Measurements from ENCODE around the gene CACUL1.
A peak's percentile ranks its signal among the peaks of the same experiment; 100 is the strongest.
"Not testable (repeated sequence)": the region's sequence is repeated elsewhere in the genome, so short reads cannot be mapped to it uniquely, and the experiment has no call there.

The CACUL1 gene

DNA sequence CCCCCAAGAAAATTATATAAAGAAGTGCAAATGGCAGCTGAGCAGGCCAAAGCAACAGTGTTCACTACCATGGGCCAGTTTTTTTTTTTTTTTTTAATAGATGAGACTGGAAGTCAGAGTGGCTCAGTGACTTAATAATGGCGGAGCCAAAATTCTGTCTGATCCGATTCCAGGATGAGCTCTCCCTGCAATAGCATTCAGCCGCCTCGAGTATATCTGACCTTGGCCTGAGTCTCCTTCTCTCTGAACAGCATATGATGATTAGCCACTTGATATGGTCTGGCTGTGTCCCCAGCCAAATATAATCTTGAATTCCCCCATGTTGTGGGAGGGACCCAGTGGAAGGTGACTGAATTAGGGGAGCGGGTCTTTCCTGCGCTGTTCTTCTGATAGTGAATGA, 82.6 kb downstream of the CACUL1 start:
- TF ChIP-seq, protein P1, sequence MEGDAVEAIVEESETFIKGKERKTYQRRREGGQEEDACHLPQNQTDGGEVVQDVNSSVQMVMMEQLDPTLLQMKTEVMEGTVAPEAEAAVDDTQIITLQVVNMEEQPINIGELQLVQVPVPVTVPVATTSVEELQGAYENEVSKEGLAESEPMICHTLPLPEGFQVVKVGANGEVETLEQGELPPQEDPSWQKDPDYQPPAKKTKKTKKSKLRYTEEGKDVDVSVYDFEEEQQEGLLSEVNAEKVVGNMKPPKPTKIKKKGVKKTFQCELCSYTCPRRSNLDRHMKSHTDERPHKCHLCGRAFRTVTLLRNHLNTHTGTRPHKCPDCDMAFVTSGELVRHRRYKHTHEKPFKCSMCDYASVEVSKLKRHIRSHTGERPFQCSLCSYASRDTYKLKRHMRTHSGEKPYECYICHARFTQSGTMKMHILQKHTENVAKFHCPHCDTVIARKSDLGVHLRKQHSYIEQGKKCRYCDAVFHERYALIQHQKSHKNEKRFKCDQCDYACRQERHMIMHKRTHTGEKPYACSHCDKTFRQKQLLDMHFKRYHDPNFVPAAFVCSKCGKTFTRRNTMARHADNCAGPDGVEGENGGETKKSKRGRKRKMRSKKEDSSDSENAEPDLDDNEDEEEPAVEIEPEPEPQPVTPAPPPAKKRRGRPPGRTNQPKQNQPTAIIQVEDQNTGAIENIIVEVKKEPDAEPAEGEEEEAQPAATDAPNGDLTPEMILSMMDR (IDR thresholded peaks at IDR 0.05; ENCODE audit: low read length, missing control alignments), result no peak
- no peak for DNase-seq (ENCODE audit: low read depth)
- H3K4me3 ChIP-seq (replicated peaks; ENCODE audit: low read depth, low read length), result no peak overlapping the region

DNA sequence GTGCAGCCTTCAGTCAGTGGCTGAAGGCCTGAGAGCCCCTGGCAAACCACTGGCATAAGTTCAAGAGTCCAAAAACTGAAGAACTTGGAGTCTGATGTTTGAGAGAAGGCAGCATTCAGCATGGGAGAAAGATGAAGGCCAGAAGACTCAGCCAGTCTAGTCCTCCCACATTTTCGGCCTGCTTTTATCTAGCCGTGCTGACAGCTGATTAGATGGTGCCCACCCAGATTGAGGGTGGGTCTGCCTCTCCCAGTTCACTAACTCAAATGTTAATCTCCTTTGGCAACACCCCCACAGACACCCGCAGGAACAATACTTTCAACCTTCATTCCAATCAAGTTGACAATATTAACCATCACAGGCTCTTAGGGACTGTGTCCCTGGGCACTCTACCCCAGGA, 83.5 kb downstream of the CACUL1 start:
- not testable (repeated sequence) for DNase-seq (ENCODE audit: low read depth); H3K4me3 ChIP-seq (replicated peaks; ENCODE audit: low read depth, low read length)

DNA sequence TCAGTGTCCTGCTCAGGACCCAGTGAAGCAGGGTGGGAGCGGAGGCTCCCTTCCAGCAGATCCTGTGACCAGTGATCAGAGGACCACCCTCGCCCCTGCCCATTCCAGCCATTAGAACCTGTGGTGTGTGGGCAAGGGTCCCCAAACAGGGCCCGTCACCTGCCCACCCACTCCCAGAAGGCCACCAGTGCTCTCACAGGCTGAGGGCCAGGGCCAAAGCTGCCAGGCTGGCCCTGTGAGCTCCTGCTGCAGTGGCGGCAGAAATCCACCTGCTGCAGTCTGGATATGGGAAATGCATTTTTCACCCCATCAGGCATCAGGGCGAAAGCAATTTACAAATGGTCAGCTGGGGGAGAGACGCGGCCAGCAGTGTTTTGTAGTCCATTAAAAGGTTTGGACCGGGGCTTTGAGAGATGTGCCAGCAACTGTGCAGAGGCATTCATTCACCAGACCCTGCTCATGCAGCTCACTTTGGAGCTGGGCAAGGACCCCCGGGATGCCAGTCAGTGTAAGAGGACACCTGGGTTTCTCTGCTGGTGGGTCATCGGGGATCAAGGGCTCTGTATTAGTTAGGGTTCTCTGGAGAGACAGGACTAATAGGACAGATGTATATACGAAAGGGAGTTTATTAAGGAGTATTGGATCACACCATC, 84.2 kb downstream of the CACUL1 start:
- no peak overlapping the region for H3K4me3 ChIP-seq (replicated peaks; ENCODE audit: low read depth, low read length)
- DNase-seq (ENCODE audit: low read depth), result no peak
- TF ChIP-seq, protein P1 (IDR thresholded peaks at IDR 0.05; ENCODE audit: low read length, missing control alignments), result no peak

DNA sequence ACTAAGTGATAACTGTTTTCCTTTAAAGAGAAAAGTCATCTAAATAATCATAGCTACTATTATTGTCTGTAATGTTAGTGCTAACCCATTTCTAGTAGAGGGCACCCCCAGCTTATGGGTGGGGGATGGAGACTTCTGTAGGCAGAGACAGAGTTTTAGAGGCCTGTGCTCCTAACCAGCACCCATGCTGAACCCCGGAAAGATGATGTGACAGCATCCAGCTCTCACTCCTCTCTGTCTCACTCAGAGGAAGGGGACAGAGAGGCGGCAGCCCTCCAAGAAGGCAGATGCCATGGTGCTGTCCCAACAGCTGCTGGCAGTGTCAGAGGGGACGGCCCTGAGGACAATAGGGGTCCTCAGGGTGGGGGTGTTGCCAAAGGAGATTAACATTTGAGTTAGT, 84.9 kb downstream of the CACUL1 start:
- DNase-seq (ENCODE audit: low read depth), result no peak
- TF ChIP-seq, protein P1 (IDR thresholded peaks at IDR 0.05; ENCODE audit: low read length, missing control alignments), result no peak
- no peak overlapping the region for H3K4me3 ChIP-seq (replicated peaks; ENCODE audit: low read depth, low read length)

DNA sequence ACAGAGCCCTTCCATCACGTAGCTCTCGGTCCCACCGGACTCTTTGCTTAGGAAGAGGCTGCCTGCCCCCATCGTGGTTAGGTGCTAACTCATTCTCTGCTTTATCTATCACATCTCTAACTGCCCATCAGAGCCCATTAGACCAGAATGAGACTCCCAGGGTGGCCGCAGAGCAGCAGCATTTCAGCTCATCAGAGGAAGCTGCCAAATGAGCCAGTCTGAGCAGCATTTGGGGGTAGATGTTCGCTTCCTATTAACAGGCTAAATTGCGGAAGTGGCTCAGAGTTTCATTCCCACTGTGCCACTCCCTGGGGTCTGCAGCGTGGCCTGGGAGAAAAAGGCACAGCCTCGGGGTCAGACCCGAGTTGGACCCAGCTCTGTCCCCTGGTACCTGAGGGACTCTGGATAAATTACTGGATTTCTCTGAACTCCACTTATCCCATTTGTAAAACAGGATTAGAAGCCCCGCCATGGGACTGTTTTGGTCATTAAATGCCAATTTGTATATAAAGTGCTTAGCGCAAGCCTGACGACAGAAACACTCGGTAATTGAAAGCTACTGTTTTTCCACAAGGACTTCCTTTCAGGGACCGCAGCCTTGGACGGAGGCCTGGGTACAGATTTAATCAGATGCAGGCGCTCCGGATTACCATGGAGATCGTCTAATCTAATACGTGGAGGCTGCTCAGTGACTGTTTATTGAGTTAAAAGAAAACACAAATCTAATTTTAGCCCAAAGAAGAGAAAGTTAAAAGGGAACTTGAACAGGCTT, 85.6 kb downstream of the CACUL1 start:
- peak; percentile 51 for DNase-seq (ENCODE audit: low read depth)
- TF ChIP-seq, protein P1 (IDR thresholded peaks at IDR 0.05; ENCODE audit: low read length, missing control alignments), result no peak
- H3K4me3 ChIP-seq (replicated peaks; ENCODE audit: low read depth, low read length), result no peak overlapping the region

DNA sequence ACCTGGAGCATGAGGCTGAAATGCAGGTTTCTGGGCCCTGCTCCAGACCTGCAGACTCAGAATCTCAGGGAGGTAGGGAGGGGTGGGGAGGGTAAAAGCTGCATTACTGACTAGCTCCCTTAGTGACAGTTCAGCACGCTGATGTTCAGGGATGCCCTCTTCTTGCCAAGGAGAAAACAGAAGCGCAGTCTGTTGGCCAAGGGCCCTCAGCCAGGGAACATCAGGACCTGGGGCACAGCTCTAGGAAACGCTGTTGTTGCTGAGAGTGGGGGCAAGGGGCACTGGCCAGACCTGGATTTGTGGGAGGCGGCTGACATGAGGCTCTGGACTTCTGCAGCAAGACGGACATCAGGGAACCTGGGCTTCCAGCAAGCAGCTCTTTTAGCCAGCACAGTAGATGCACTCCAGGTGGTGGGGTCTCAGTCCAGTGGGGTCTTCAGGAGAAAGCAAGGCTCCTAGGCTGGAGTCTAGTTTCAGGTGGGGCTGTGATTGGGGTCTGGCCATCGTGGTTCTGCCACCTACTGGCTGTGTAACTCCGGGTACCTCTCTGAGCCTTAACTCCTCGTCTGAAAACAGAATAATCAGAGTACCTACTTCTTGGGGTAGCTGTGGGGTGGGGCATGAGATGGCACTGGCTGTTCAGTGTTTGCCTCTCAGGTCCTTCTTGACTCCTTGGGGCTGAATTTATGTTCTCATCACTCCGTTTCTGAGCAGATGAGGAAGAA, 86.4 kb downstream of the CACUL1 start:
- TF ChIP-seq, protein P1 (IDR thresholded peaks at IDR 0.05; ENCODE audit: low read length, missing control alignments), result no peak
- no peak overlapping the region for H3K4me3 ChIP-seq (replicated peaks; ENCODE audit: low read depth, low read length)
- DNase-seq (ENCODE audit: low read depth), result no peak

DNA sequence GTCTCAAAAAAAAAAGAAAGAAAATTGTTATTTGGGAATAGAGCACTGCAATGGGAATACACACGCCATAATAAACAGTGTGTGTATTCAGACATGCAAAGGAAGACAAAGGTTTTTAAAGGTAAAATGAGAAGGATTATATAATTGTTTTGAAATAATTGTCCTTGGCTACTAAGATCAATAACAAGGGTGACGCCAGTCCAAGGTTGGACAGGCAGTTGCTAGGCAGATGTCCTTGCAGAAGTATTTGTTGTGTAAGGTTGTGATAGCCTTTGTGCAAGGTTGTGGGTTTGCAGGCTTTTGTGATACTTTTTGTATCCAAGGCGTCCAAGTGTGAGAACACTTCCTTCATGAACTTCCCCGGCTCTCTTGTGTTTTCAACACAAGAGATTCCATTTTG, 87.0 kb downstream of the CACUL1 start:
- H3K4me3 ChIP-seq (replicated peaks; ENCODE audit: low read depth, low read length), result no peak overlapping the region
- no peak for DNase-seq (ENCODE audit: low read depth)
- TF ChIP-seq, protein P1 (IDR thresholded peaks at IDR 0.05; ENCODE audit: low read length, missing control alignments), result no peak
